ENCODE data around the gene LNP1. TPM values are rescaled to one million over a fixed set of nuclear protein-coding genes. Genes with fewer than 3 reads are reported as not detected.

Gene LNP1
- total RNA-seq, 2 donors from 2014 or later, result 4.3 to 7.9 TPM

GRCh38 chr3:100496711-100497261 is 95.4 kb downstream of the LNP1 start:
- H3K4me3 ChIP-seq (ENCODE audit: low read length), result no peak overlapping the region
- Mint-ChIP-seq H3K4me1 (peaks cover 4% of the 10 kb centered on the region), H3K36me3 (ENCODE audit: low read depth) (no peaks in the 10 kb centered on the region), H3K27me3 (ENCODE audit: insufficient read depth) (no peaks in the 10 kb centered on the region), H3K27ac (no peak overlapping the region), H3K9me3 (no peaks in the 10 kb centered on the region), H3K4me3 (no peak overlapping the region)
- no peak overlapping the region for H3K27ac ChIP-seq (ENCODE audit: low read depth, low read length)
- no peaks in the 10 kb centered on the region for H3K36me3 ChIP-seq (ENCODE audit: control insufficient read depth, insufficient read depth, low read length)
- H3K9me3 ChIP-seq (ENCODE audit: control insufficient read depth, low read length), result no peaks in the 10 kb centered on the region
- TF ChIP-seq CTCF (conservative IDR thresholded peaks at IDR 0.05), result no peak
- no peak for DNase-seq
- no peak overlapping the region for H3K9ac ChIP-seq (ENCODE audit: extremely low read depth, low read length, poor library complexity, severe bottlenecking)
- no peaks in the 10 kb centered on the region for H3K27me3 ChIP-seq (ENCODE audit: control insufficient read depth, insufficient read depth, low read length, poor library complexity, severe bottlenecking)
- H3K4me1 ChIP-seq (ENCODE audit: control insufficient read depth, insufficient read depth, low read length), result no peaks in the 10 kb centered on the region

- DNase-seq, result no peak
- no peak for TF ChIP-seq CTCF (conservative IDR thresholded peaks at IDR 0.05)
- Histone ChIP-seq H3K9ac (ENCODE audit: extremely low read depth, low read length, poor library complexity, severe bottlenecking) (no peak overlapping the region), H3K4me3 (ENCODE audit: low read length) (no peak overlapping the region), H3K27ac (ENCODE audit: low read depth, low read length) (no peak overlapping the region), H3K36me3 (ENCODE audit: control insufficient read depth, insufficient read depth, low read length) (no peaks in the 10 kb centered on the region), H3K4me1 (ENCODE audit: control insufficient read depth, insufficient read depth, low read length) (no peaks in the 10 kb centered on the region), H3K27me3 (ENCODE audit: control insufficient read depth, insufficient read depth, low read length, poor library complexity, severe bottlenecking) (no peaks in the 10 kb centered on the region), H3K9me3 (ENCODE audit: control insufficient read depth, low read length) (no peaks in the 10 kb centered on the region)
- Mint-ChIP-seq H3K4me3 (no peak overlapping the region), H3K27me3 (ENCODE audit: insufficient read depth) (peaks cover under 1% of the 10 kb centered on the region), H3K36me3 (ENCODE audit: low read depth) (no peaks in the 10 kb centered on the region), H3K9me3 (no peaks in the 10 kb centered on the region), H3K4me1 (peaks cover 3% of the 10 kb centered on the region), H3K27ac (no peak overlapping the region)
- WGBS, 2 experiments (ENCODE audit: insufficient coverage in 1 of 2, insufficient read length in 1 of 2), result 98% methylated on average over 4 of the region's 4 CpGs; no CpG with 5 or more reads in 1 of the 2 experiments
These were observed 98.3 kb downstream of the LNP1 start for GRCh38 chr3:100499651-100500050.

- H3K9ac ChIP-seq (ENCODE audit: extremely low read depth, low read length, poor library complexity, severe bottlenecking), result no peak overlapping the region
- TF ChIP-seq CTCF (conservative IDR thresholded peaks at IDR 0.05), result no peak
- no peaks in the 10 kb centered on the region for H3K4me1 ChIP-seq (ENCODE audit: control insufficient read depth, insufficient read depth, low read length)
- no peak overlapping the region for H3K27ac ChIP-seq (ENCODE audit: low read depth, low read length)
- H3K27ac Mint-ChIP-seq, result no peak overlapping the region
- WGBS, 2 experiments (ENCODE audit: insufficient coverage in 1 of 2, insufficient read length in 1 of 2), result 88 to 92% methylated on average over 8 of the region's 8 CpGs
- H3K4me1 Mint-ChIP-seq, result peaks cover 3% of the 10 kb centered on the region
- peaks cover 4% of the 10 kb centered on the region for H3K27me3 Mint-ChIP-seq (ENCODE audit: insufficient read depth)
- H3K9me3 ChIP-seq (ENCODE audit: control insufficient read depth, low read length), result no peaks in the 10 kb centered on the region
- DNase-seq, result no peak
- H3K36me3 ChIP-seq (ENCODE audit: control insufficient read depth, insufficient read depth, low read length), result no peaks in the 10 kb centered on the region
- H3K4me3 ChIP-seq (ENCODE audit: low read length), result no peak overlapping the region
- H3K27me3 ChIP-seq (ENCODE audit: control insufficient read depth, insufficient read depth, low read length, poor library complexity, severe bottlenecking), result no peaks in the 10 kb centered on the region
- no peaks in the 10 kb centered on the region for H3K9me3 Mint-ChIP-seq
- no peak overlapping the region for H3K4me3 Mint-ChIP-seq
- H3K36me3 Mint-ChIP-seq (ENCODE audit: low read depth), result no peaks in the 10 kb centered on the region
These were observed 99.1 kb downstream of the LNP1 start for GRCh38 chr3:100500320-100500880.

Data from endodermal cell (in vitro differentiated cells).